Neutrophil (primary cell): ENCODE measurements around the gene CSNK1G1.

Source experiments
- H3K27ac ChIP-seq: fragments of 200-600 bp; sonication (generic); 2 replicates; pipeline ENCODE4 v1.5.1; 2016; ENCODE audit warnings: mild to moderate bottlenecking, moderate library complexity
- H3K27me3 ChIP-seq: fragments of 200-600 bp; sonication (generic); 2 replicates; pipeline ENCODE4 v1.6.0; 2016; ENCODE audit warnings: mild to moderate bottlenecking
- H3K36me3 ChIP-seq: fragments of 200-600 bp; sonication (generic); 2 replicates; pipeline ENCODE4 v1.5.1; 2017
- H3K4me1 ChIP-seq, 2 experiments: fragments of 200-600 bp in 1 of 2; sonication (generic) in 1 of 2; 1 replicate in 1 of 2; 2 replicates in 1 of 2; pipeline versions ENCODE4 v1.5.1 to v1.6.1; 2013 to 2016; ENCODE audit warnings: low read depth in 1 of 2, low read length in 1 of 2, mild to moderate bottlenecking in 1 of 2, moderate library complexity in 1 of 2; ENCODE audit not compliant: control insufficient read depth in 1 of 2, insufficient read depth in 1 of 2
- H3K4me3 ChIP-seq, 2 experiments: fragments of 200-600 bp in 1 of 2; sonication (generic) in 1 of 2; 1 replicate in 1 of 2; 2 replicates in 1 of 2; pipeline ENCODE4 v1.5.1; 2013 to 2016; ENCODE audit warnings: low read depth in 1 of 2, low read length in 1 of 2, mild to moderate bottlenecking in 1 of 2, moderate library complexity in 1 of 2
- H3K9me3 ChIP-seq: fragments of 200-600 bp; sonication (generic); 2 replicates; pipeline ENCODE4 v1.5.1; 2016
- CTCF ChIP-seq: fragments of 200-600 bp; sonication (generic); IDR thresholded peaks from 2 replicates; pipeline ENCODE4 v1.5.1; 2016; ENCODE audit warnings: antibody characterized with exemption

The CSNK1G1 gene

GRCh38 chr15:64284042-64284441, 71.9 kb downstream of the CSNK1G1 start:
- Histone ChIP-seq H3K27me3 (no peaks in the 10 kb centered on the region), H3K4me3 (no peak overlapping the region), H3K27ac (peak overlapping the region; percentile 56), H3K4me1 (peaks cover 6 to 14% of the 10 kb centered on the region in 2 experiments), H3K36me3 (no peaks in the 10 kb centered on the region), H3K9me3 (no peaks in the 10 kb centered on the region)
- TF ChIP-seq CTCF: no peak

GRCh38 chr15:64282701-64283100, 73.3 kb downstream of the CSNK1G1 start:
- Histone ChIP-seq H3K27me3 (no peaks in the 10 kb centered on the region), H3K36me3 (no peaks in the 10 kb centered on the region), H3K27ac (no peak overlapping the region), H3K4me3 (no peak overlapping the region), H3K9me3 (no peaks in the 10 kb centered on the region), H3K4me1 (peaks cover 6 to 14% of the 10 kb centered on the region in 2 experiments)
- no peak for TF ChIP-seq CTCF

GRCh38 chr15:64279131-64279530, 76.8 kb downstream of the CSNK1G1 start:
- TF ChIP-seq CTCF: no peak
- Histone ChIP-seq H3K27ac (no peak overlapping the region), H3K27me3 (no peaks in the 10 kb centered on the region), H3K9me3 (no peaks in the 10 kb centered on the region), H3K4me3 (no peak overlapping the region), H3K36me3 (no peaks in the 10 kb centered on the region), H3K4me1 (peaks cover 4 to 12% of the 10 kb centered on the region in 2 experiments)

GRCh38 chr15:64275934-64276333, 80.0 kb downstream of the CSNK1G1 start:
- Histone ChIP-seq H3K36me3 (no peaks in the 10 kb centered on the region), H3K4me1 (peaks cover 0 to 6% of the 10 kb centered on the region in 2 experiments), H3K27me3 (no peaks in the 10 kb centered on the region), H3K4me3 (no peak overlapping the region), H3K9me3 (no peaks in the 10 kb centered on the region), H3K27ac (no peak overlapping the region)
- no peak for TF ChIP-seq CTCF

GRCh38 chr15:64274341-64274950, 81.5 kb downstream of the CSNK1G1 start:
- H3K4me3 ChIP-seq: no peak overlapping the region
- no peak for TF ChIP-seq CTCF
- H3K27ac ChIP-seq: peak overlapping the region; percentile 52

More at GRCh38 chr15:64274341-64274950, 81.5 kb downstream of the CSNK1G1 start:
- Histone ChIP-seq H3K9me3 (no peaks in the 10 kb centered on the region), H3K4me1 (no peaks in the 10 kb centered on the region), H3K36me3 (no peaks in the 10 kb centered on the region), H3K27me3 (no peaks in the 10 kb centered on the region)
